LHCN-M2 (cell line): Measurements from ENCODE around the gene KCNJ12. TPM values are rescaled to one million over a fixed set of nuclear protein-coding genes. Genes with fewer than 3 reads are reported as not detected.

Experiments
- DNase-seq: peaks from one replicate; pipeline ENCODE4 v3.0.0-alpha.2; 2012; ENCODE audit warnings: low read depth
- total RNA-seq: library from RNA; depleted of rRNA; stranded (reverse); fragments of >200 nt; gene quantifications from 2 replicates; pipeline ENCODE4 v1.2.3, GENCODE V29; 2014

The KCNJ12 gene
- total RNA-seq, 1 experiment from 2014 or later: 0.98 TPM

DNA sequence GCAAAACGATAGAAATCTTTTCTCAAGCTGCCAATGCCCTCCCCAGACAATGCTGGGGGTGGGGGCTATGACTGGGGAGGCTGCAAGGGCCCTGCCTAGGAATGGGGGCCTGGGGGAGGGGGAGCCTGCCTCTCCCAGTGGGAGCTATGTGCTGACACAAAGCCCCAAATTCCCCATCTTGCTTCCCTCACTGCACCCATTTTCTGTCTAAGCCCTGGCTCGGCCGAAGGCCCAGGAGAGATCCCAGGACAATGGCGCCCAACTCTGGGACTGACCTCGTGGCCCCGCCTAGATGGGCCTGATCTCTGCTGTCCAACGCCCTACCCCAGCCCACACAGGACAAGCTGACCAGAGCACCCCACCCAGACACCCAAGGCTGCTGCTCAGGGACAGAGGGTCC is 11.1 kb upstream of the KCNJ12 start:
- DNase-seq: no peak

DNA sequence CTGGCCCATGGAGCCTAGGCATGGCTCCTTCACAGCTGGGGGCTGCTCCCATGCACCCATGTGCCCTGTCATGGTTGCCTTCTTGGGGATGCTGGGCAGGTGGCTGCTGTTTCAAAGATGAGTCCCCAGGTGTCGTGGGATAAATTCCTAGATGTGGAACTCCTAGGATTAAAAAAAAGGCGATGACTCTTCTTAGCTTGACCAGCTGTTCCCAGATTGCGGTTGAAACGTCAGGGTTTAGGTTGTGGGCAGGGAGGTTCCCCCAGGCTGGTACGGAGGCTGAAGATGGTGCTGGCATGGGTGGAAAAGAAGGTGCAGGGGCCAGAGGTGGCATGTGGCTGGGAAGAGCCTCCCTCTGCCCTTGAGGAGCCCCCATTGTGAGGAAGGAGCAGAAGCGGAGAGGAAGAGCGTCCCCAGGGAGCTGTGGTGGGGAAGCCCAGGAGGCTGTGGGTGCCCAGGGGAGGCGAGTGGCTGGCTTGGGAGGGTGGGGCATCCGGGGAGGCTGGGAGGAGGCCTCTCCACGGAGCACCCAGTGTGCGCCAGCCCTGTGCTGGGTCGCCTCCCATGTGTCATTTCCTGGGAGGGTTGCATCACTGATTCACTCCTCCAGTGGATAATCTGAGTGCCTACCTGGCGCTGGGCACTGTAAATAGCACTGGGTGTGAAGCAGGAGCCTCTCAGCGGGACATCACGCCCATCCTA is 7.5 kb upstream of the KCNJ12 start:
- no peak for DNase-seq

DNA sequence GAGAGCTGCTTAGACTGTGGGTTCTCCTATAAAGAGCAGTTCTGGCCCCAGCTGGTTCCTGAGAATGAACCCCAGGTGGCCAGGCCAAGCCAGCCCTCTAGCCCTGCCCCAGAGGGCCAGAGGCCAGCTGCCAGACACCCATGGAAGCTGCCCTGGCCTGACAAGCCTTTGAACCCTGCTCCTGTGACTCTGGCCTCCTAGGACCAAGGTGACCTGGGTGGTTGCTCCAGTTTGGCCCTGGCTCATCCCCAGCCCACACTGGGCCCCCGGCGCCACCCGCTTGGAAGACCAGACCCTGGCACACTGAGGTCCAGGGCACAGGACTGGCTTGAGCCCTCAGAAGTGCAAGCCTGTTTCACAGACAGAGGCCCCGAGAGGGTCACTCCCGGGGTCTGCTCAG is 6.8 kb upstream of the KCNJ12 start:
- no peak for DNase-seq

DNA sequence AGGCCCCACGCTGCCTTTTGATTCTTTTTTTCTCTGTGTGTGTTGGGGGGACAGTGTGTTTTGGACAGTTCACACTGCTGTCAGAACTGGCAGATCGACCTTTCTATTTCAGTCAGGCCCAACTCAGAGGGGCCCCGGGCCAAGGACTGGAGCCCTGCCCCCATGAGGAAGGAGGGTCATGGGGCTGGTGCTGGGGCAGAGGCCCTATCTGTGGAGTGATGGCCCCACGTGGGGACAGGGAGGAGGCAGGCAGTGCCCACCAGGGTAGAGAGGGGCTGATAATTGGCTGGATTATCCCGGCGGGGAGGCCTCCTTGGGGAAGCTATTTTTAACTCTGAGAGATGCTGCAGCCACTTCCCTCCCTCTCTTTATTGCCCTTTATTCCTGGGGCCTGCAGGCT is 5.7 kb upstream of the KCNJ12 start:
- DNase-seq: no peak

DNA sequence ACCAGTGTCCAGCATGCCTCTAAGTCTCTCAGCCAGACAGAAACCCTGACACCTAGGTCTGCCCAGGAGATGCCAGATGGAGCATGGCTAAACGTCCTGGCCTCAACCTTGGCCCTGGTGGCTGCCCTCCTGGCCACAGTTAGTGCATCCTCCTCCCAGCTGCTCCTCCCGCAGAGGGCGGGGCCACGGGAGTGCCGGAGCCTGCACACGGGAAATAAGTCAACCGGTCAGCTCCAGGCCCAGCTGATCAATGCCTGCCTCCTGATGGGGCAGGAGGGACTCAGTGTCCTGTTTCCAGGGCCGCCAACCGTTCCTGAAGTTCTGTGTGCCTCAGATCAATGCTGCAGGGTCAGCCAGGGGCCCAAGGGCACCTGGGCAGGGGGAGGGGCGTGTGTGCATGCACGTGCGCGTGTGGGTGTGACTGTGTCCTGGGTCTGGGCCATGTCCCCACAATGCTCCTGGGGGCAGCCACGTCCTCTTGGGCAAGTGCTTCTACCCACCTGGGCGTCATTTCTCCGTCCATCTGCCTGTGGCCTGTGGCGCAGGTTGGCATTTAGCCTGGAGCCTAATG is 4.6 kb upstream of the KCNJ12 start:
- no peak for DNase-seq

DNA sequence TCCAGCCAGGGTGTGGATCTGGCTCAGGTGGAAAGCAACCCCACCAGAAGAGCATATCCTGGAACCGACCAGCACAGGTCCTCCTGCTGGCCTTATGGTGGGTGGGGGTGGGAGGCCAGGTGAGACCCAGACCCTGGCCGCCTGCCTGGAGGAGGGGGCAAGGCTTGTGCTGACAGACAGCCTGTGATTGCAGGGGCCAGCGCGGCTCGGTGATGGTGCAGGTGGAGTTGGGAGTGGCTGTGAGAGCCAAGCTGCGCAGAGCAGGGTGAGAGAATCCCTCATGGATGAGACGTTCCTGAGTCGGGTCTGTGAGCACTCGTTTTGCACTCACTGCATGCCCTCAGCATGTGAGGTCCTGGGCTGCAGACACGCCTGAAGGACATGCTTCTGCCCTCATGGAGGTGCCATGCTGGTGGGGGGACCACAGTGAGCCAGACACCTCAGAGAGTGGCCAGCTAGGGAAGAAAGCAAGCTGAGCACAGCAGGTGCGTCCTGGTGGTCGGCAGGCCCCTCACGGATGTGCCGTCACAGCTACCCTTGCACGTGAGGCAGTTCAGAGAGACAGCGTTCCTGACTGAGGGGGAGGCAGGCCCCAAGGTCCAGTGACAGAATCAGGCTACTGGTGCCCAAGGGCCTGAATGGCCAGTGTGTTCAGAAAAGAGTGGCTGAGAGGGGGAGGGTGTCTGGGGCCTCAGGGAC is 3.8 kb upstream of the KCNJ12 start:
- no peak for DNase-seq

DNA sequence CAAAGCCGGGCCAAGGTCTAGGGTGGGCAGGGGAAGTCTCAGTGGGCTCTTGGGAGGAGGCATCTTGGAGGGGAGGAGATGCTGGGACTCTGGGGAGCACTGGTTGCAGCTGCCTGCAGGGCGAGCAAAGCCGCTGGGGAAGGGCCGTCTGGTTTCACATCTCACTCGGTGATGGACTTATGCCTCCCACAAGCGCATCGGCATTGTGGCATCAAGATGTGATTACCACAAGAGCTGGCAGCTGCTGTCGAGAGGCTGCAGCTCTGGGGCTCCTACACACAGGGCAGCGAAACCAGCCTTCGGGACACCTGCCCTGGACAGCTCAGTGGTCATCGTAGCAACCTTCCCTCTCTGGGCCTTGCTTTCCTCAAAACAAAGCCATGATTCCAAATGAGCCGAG is 3.1 kb upstream of the KCNJ12 start:
- DNase-seq: peak; percentile 45

DNA sequence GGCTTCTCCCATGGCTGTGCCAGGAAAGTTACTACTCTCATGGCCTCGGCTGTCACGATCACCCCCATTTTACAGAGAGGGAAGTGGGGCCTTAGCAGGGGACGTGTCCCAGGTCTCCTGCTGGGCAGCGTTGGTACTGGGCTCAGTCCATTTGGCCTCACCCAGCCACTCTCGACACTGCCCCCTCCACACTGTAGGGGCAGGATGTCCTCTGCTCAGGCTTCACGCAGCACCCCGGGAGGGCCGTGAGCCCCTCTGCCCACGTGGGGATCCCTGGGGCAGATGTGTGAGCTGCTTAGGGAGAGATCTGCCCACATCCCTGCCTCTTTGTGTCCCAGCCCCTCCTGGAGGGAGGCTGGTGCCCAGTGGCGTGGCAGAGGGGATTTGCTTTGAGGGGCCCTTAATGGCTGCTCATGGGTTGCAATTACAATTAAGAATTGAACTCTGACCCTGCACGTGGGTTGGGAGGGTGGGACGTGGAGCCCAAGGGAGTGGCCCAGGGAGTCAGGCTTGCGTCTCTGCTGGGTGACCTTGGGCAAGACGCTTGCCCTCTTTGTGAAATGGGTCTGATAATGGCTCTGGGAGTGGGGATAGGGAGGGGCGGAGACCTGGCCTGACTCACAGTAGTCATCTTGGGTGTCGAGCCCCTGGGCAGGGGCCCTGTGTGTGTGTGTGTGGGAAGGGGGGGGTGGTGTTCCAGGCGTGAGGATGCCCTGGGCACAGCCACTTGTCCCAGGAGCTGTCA is 2.3 kb upstream of the KCNJ12 start:
- DNase-seq: no peak

DNA sequence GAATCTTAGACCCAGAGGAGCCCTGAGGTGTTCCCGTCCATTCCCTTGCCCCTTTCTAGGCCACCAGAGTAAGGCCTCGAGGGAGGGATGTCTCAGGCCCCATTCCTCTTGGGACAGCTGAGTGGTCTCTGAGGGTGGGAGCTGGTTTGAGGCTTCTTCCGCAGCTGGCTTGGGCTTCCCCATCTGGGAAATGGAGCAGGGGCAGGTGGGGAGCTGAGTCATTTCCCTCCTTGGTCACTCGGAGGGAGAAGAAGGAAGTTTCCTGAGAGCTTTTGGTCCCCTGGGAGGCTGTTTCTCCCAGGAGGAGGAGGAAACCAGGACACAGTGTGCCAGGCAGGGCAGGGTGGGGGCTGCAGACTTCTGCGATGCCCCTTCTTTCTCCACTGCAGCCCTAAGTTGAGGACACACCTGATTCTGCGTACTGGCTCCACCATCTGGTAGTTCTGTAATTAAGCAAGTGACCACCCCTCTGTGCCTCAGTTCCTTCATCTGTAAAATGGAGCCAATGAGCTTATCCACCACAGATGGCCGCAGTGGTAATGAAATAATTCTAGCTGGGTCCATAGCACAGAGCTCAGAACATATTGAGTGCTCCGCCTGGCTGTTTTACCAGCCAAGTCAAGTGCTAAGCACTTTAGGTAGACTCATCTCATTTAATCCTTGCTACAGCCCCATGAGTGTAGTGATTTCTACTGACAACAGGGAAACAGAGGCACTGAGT is 1.6 kb upstream of the KCNJ12 start:
- DNase-seq: peak; percentile 54

DNA sequence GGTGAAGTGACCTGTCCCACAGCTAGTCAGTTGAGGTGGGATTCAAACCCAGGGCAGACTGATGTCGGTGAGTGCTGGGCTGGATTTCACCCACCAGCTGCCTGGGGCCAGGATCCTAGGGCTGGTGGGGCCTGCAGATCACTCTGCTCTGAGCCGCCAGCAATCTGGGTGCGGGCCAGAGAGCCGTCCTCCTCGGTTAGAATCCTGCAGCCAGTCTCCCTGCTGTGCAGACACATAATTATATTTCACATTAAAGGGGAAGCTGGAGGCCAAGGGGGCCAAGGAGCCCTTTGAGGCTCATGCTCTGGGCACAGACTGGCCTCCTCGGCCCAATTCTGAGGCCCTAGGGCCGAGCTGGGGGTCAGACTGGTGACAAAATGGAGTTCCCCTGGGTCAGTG is 996 bp upstream of the KCNJ12 start:
- no peak for DNase-seq

DNA sequence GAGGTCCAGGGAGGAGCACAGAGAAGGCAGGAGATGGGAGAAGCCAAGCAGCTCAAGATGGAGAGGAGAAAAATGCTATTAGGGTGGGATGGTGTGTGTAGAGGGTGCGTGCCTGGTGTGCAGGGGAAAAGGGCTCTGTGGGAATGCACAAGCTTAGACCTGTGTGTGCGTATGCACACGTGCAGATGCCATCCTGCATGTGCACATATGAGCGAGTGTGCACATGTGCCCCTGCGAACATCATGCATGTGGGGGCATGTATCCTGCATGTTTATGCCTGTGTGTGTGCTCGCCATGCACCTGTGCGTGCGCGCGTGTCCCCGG is 438 bp upstream of the KCNJ12 start:
- no peak for DNase-seq

DNA sequence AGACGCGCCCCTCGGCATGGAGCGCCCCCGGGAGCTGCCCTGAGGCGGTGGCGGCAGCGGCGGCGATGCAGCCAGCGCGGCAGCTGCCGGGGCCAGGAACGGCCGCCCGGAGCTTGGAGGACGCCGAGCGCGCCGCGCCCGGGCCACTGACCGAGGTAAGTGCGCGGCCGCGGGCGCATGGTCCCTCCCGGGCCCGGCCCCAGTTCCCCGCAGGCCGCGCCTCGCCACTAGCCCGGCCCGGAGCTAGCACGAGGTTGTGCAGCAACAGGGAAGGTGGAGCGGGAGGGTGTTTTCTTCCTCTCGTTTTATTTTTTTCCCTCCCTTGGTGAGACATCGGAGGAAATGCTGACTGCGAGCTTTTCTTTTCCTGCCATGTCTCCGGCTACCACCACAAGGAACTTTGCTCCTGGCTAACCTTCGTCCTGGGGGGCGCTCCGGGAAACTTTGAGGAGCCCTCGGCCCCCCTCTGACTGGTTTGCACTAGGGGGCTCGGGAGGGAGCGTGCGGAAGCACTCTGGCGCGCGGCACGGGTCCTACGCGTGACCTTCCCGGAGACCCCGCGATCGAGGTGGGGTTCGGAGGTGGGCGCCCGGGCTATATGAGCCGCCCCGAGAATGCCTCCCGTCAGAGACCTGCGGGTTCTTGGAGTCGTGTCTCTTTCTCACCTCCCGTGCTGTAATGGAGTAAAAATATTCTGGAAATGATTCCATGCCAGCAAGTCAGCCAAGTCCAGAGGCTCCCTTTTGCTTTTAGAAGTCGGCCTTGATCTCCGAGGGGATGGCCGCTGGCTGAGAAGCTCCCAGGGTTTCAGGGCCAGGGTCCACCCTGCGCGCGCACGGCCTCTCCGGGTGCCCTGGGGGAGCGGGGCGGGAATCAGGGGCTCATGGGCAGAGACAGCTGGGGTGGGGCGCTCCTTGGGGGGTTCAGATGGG is 868 bp downstream of the KCNJ12 start:
- DNase-seq: peak; percentile 21

DNA sequence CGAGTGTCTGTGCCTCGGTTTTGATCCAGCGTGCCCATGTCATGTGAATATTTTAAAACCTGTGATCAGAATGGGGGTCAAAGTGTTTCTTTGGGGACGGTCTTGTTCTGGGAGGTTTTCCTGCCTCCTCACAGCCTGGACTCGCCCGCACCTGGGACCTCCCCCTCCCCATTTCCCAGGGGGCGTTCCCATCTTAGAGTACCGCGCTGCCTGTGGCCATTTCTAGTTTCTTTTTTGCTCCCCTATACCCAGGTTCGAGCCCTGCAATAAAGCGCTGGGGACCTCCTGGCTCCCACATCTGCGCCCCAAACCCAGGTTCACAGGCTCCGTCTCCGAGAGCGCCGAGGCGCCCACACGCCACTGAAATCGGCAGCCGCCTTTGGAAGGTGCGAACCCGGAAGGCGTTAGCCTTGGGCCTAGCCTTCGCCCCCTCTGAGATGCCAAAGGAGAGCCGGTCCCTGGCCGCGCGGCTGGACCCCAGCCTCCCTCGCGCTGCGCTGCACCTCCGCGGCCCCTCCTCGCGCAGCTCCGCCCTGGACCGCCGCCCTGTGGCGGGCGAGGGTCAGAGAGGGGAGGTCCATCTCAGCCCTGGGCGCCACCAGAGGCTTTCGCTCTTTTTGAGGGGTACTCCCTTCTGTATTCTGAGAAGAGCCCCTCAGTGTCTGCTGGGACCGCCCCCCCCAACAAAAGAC is 1.7 kb downstream of the KCNJ12 start:
- DNase-seq: no peak

DNA sequence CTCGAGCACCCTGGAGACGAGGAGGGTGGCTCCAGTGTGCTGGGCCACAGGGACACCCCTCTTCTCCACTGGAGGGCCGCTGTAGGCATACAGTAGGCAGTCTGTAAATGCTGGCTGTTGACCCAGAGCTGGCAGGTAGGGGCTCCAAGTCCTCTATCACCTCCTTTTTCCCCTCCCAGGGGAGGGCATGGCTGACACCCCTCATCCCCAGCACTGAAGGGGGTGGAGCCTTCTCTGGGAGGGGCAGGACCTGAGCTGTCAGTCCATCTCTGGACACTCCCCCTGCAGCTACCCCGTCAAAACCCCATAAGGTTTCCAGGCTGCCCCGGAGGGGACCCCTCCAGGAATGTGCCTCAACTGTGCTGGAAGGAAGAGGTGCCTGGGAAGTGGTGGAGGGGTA is 2.4 kb downstream of the KCNJ12 start:
- DNase-seq: no peak

DNA sequence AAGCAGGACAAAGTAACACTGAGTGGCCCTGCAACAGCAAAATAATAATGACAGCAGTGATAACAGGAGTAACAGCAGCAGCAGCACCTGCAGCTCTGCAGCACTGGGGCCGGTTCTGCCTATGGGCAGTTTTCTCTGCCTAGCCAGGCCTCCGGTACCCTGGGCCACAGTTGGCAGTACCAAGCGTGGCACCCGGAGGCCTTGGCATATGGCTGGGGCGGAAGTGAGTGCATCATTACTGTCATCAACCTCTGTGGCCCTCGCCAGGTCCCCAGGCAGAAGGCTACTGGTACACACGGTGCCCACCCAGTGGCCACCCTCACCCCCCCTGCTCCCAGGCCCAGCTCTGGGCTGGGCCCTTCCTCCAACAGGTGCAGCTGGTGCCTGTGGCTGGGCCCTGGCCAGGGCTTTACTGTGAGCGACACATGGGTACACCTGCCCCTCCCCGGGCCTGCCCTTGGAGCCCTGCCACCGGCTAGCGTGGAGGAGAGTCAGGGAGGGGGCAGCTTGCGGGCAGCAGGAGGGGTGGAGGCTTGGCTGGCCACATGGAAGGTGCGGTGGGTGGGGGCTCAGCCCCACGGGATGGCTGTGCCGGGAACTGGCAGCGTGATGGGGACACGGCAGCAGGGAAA is 3.0 kb downstream of the KCNJ12 start:
- no peak for DNase-seq

DNA sequence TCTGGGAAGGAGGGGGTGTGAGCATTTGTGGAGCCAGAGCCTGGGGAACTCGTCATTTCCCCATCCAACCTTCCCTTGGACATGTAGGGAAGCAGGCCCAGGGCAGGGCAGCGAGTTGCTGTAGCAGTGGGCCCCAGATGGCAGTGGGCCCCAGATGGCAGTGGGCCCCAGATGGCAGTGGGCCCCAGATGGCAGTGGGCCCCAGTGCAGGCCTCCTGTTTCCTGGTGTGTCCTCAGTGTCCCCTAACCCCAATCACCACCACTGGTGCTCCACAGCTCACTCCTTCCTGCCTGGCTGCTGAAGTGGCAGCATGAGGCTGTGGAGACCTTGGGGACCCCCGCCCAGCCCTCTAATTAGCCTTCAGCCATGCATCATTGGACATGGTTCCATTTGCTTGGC is 4.5 kb downstream of the KCNJ12 start:
- DNase-seq: no peak

DNA sequence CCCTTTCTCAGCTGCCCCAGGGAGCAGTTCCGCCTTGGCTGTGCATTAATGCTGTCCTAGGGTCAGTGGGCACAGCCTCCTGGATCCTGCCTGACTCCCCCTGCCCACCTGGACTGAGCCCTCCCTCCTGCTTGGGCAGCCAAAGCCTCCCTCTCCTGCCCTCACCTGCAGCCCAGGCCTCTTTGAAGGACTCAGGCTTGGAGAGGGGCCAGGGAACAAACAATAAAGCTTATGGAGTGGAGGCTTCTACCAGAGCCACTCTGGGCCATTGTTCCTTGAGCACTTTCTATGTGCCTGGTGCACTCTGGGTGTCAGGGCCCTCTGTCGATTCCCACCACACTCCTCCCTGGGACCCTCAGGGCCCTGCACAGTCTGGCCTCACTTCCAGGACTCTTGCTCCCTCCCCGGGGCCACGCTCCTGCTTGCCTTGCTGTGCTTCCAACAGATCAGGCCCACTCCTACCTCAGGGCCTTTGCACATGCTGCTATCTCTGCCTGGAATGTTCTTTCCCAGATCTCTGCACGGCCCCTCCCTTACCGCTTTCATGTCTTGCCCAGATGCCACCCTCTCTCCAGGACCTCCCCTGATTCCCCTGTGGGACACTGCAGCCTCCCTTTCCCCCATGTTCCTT is 5.0 kb downstream of the KCNJ12 start:
- no peak for DNase-seq

DNA sequence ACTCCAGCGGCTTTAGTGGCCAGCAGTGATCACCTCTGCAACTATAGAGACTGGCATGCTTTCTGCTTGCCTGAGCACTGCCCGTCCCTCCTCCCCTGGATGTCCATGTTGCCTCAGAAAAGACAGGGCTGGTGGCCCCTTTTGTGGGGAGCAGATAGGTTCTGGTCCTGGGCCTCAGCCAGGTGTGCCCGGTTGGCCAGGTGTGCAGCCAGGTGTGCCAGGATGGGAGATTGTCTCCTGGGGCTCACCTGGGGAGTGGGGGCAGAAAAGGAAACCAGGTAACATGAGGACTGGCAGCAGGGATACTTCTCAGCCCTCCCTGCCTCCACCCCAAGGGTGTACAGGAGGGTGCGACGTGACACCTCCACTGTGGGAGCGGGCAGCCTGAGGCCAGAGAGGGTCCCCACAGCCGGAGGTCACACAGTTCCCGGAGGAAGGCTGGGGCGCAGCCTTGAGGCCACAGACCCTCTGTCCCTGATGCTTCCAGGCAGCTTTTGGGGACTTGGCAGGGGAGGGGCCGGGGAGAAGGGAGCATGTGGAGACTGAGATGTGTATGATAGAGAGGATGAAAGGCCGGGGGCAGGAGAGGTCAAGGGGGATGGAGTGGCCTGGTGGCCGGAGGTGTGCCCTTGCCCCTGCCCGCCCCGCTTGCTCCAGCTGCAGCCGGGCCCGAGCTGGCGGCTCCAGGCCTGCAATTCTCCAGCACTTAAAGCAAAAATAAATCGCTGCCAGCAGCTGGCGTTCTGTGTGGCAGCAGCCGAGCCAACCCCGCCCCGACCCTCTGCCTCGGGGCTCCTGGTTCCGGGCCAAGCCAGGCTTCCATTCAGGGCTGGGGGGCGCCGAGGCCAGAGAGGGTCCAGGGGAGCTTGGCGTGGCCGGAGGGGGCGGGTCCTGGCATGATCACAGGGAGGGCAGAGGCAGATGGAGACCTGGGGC is 6.7 kb downstream of the KCNJ12 start:
- DNase-seq: no peak
